Hematopoietic multipotent progenitor cell treated with erythropoietin and hydrocortisone succinate and interleukin-3 and kit ligand, for 17 days (in vitro differentiated cells): ENCODE results near the gene FIGN.

Source experiments
- DNase-seq: peaks from one replicate; pipeline ENCODE4 v3.0.0-alpha.2; 2015; ENCODE audit warnings: low spot score

The FIGN gene

GRCh38 chr2:163662141-163662780, 73.5 kb downstream of the FIGN start:
- no peak for DNase-seq

- DNase-seq: no peak
Measured at GRCh38 chr2:163659224-163659623, 76.6 kb downstream of the FIGN start.

- no peak for DNase-seq
Measured at GRCh38 chr2:163658556-163658955, 77.3 kb downstream of the FIGN start.

GRCh38 chr2:163657281-163657656, 78.5 kb downstream of the FIGN start:
- no peak for DNase-seq

- DNase-seq: no peak
Measured at GRCh38 chr2:163656622-163657280, 79.1 kb downstream of the FIGN start.

GRCh38 chr2:163655667-163656066, 80.1 kb downstream of the FIGN start:
- no peak for DNase-seq

- no peak for DNase-seq
Measured at GRCh38 chr2:163652751-163653150, 83.1 kb downstream of the FIGN start.

- no peak for DNase-seq
Measured at GRCh38 chr2:163649080-163649479, 86.7 kb downstream of the FIGN start.

GRCh38 chr2:163647300-163647699, 88.5 kb downstream of the FIGN start:
- no peak for DNase-seq

GRCh38 chr2:163646687-163647086, 89.1 kb downstream of the FIGN start:
- DNase-seq: no peak

- DNase-seq: no peak
Measured at GRCh38 chr2:163644238-163644637, 91.6 kb downstream of the FIGN start.

- DNase-seq: no peak
Measured at GRCh38 chr2:163641986-163642385, 93.8 kb downstream of the FIGN start.

GRCh38 chr2:163640542-163641193, 95.1 kb downstream of the FIGN start:
- DNase-seq: no peak

- DNase-seq: no peak
Measured at GRCh38 chr2:163637871-163638270, 97.9 kb downstream of the FIGN start.

- DNase-seq: no peak
Measured at GRCh38 chr2:163633291-163633690, 102.5 kb downstream of the FIGN start.

GRCh38 chr2:163630836-163631235, 105.0 kb downstream of the FIGN start:
- DNase-seq: no peak

- no peak for DNase-seq
Measured at GRCh38 chr2:163626639-163627109, 109.1 kb downstream of the FIGN start.

- DNase-seq: no peak
Measured at GRCh38 chr2:163626208-163626607, 109.6 kb downstream of the FIGN start.

- no peak for DNase-seq
Measured at GRCh38 chr2:163625632-163626031, 110.2 kb downstream of the FIGN start.

- no peak for DNase-seq
Measured at GRCh38 chr2:163621445-163622004, 114.3 kb downstream of the FIGN start.

GRCh38 chr2:163617517-163617916, 118.3 kb downstream of the FIGN start:
- DNase-seq: no peak

- DNase-seq: no peak
Measured at GRCh38 chr2:163613266-163613731, 122.5 kb downstream of the FIGN start.

- no peak for DNase-seq
Measured at GRCh38 chr2:163612332-163612731, 123.5 kb downstream of the FIGN start.
